Inferior parietal cortex (tissue), 1 donor: Measurements from ENCODE around the gene PP2D1.
"Not testable (repeated sequence)": the region's sequence is repeated elsewhere in the genome, so short reads cannot be mapped to it uniquely, and the experiment has no call there.

Experiments
- DNase-seq: peaks from one replicate; pipeline ENCODE4 v3.0.0-alpha.2; 2016; ENCODE audit errors: extremely low spot score

Gene PP2D1

GRCh38 chr3:19967812-19968211 is 44.3 kb downstream of the PP2D1 start:
- no peak for DNase-seq

- no peak for DNase-seq
Measured at GRCh38 chr3:19967208-19967607, 44.9 kb downstream of the PP2D1 start.

DNA sequence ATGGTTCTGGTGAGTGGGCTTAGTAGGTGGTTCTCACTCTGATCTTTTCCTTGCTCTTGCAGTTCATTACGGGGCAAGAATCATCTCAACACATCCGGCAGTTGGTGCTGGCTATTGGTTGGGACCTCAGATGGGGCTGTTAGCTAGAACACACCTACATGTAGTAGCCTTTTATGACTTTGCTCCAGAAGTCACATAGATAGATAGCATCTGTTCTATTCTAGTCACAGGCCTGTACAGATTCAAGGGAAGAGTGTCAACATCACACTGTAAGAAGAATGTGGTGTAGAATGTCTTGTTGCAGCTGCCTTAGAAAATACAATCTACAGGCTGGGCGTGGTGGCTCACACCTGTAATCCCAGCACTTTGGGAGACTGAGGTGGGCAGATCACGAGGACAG is 50.1 kb downstream of the PP2D1 start:
- no peak for DNase-seq

DNA sequence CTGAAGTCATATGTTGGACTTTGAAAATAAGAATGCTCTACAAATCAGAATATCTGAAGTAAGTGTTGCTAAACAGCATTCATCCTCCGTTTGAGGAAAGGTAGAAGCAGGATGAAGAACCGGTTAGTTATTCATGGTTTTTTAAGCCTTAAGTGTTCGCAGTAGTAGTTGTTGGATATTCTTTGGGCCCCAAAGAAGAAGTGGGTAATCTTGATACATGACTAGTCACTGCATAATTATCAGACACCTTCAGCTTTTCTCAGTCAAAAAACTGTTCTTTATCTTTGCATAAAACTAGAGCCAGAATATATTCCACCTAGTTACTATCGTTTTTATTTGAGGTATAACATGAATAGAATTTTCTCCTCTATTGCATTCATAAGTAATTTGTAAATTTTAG is 51.4 kb downstream of the PP2D1 start:
- no peak for DNase-seq

- no peak for DNase-seq
Measured at GRCh38 chr3:19959505-19959904, 52.6 kb downstream of the PP2D1 start.

DNA sequence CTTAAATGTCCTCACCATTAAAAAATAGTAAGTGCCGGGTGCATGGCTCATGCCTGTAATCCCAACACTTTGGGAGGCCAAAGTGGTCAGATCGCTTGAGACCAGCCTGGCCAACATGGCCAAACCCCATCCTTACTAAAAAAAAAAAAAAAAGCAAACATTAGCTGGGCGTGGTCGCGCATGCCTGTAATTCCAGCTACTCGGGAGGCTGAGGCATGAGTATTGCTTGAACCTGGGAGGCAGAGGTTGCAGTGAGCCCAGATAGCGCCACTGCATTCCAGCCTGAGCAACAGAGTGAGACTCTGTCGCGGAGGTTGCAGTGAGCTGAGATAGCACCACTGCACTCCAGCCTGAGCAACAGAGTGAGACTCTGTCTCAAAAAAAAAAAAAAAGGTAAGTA is 54.7 kb downstream of the PP2D1 start:
- DNase-seq = not testable (repeated sequence)

DNA sequence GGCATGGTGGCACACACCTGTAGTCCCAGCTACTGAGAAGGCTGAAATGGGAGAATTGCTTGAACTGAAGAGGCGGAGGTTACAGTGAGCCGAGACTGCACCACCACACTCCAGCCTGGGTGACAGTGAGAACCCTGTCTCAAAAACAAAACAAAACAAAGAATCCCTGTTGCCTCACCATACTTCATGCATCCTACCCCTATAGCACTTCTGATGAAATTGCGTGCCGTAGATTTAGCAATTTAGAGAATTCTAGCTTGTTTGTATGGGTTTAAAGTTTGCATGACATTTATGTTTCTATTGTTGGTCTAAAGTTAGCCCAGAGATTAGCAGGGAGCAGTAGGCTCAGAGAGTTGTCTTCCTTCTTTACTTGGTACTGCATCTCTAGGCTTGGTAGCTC is 57.4 kb downstream of the PP2D1 start:
- DNase-seq = no peak

- no peak for DNase-seq
Measured at GRCh38 chr3:19950316-19950715, 61.7 kb downstream of the PP2D1 start.

- DNase-seq = no peak
Measured at GRCh38 chr3:19948226-19948591, 63.9 kb downstream of the PP2D1 start.

DNA sequence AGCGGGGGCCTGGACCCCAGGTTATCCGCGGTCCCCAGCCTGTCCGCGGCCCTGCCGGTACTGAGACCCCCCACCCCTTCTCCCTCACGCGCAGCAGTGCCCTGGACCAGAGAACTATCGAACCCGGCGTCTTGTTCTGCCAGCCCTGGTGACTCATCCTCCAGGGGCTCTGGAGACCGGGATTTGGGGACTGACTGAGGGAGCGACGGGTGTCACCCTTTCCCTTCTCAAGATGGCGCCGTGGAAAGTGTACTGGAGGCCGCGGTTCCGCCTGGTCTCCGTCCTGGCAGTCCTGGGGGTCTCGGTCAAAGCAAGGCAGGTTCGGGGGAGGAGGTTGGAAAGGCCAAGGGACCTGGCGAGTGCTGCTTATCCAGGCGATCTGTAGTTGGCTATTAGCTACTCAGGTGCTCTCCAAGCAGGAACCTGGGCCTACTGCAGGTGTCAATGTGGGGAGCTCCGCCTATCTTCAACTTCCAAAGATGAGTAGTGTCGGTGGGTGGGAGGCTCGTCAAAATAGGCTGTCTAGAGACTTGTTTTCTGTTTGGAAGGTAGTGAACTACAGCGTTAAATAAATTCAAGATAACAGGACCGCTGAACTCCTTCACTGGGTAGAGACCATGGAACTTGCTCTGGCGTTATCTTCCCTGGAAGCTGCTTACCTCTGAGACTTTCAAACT is 64.4 kb downstream of the PP2D1 start:
- DNase-seq = peak; percentile 34

- DNase-seq = peak; percentile 96
Measured at GRCh38 chr3:19946832-19947548, 65.1 kb downstream of the PP2D1 start, which contains the start of gene RAB5A. RAB5A (plus strand) TSS chr3:19947097; CDS start chr3:19950899, 3,802 bp downstream.

DNA sequence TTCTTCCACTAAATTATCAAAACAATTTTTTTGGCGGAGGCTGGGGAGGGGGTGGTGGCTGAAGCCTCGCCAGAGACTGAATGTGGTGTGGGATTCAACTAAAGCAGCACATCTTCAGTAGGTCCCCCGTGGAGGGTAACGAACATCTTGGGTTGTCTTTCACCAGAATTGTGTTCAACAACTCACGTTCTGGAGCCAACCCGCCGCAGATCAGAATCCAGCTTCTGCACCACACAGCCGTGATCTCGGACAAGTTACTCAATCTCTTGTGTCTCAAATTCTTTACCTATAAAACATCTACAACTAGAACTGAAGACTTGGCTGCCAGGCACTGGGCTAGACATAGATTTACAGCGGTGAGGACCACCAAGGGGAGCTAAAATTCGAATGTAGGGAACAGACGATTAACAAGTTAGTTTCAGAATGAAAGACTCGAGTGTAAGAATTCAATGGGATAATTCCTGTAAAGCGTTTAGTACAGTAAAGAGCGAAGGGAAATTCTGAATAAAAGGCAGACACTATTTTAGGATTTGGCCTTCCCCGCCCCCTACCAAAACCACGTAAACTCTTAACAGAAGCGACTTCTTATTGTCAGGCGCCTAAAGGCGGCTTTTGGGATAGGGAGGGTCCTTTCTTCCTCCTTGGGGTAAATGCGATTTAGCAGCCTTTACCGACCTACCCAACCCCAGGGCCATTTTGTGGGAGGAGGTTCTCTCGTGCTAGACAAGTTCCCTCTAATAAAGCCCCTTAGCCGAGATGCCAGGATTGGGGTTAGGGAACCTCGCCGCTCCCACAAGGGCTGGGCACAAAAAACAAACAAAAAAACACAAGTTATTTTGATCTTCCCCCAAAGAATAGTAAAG is 65.9 kb downstream of the PP2D1 start:
- DNase-seq = peak; percentile 43

DNA sequence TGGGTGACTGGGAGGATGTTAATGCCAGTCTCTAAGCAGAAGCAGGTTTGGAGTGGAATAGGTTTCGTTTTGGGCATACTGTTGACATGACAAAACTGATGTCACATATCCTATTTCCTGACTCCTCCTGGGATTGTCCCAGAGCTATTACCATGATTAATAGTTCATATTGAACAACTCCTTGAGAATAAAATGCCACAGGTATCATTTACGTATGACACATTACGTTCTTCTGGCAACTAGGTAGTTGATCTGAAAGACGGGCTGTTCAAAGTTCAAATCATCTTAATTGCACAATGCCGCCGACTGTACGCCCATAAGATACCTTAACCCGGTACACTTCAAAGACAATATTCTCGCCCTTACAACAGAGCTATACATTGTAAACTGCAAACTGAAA is 66.5 kb downstream of the PP2D1 start:
- DNase-seq = no peak

DNA sequence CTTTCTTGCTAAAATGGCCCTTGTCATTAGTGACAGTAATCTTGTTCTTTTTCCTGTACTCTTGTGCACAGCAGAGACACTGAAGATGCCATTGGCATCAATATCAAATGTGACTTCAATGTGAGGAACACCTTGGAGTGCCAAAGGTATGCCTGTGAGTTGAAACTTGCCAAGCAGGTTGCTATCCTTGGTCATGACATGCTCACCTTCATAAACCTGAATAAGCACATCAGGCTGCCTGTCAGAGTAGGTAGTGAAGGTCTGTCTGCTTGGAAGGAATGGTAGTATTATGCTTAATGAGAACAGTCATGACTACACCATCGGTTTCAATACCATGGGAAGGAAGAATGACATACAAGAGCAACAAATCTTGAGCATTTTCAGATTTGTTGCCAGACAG is 71.4 kb downstream of the PP2D1 start:
- DNase-seq = no peak

DNA sequence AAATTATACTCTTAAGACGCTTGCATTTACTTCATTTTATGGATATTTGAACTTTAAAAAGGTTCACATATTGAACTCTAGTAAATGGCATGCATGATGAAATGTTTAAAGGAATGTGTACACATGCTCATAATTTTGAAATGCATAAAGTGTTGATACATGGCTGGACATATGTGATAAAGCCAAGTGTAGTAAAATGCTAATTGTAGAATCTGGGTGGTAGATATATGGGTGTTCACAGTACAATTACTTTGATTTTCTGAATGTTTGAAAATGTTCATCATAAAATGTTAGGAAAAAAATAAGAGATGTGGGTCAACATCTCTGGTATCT is 73.8 kb downstream of the PP2D1 start:
- no peak for DNase-seq

DNA sequence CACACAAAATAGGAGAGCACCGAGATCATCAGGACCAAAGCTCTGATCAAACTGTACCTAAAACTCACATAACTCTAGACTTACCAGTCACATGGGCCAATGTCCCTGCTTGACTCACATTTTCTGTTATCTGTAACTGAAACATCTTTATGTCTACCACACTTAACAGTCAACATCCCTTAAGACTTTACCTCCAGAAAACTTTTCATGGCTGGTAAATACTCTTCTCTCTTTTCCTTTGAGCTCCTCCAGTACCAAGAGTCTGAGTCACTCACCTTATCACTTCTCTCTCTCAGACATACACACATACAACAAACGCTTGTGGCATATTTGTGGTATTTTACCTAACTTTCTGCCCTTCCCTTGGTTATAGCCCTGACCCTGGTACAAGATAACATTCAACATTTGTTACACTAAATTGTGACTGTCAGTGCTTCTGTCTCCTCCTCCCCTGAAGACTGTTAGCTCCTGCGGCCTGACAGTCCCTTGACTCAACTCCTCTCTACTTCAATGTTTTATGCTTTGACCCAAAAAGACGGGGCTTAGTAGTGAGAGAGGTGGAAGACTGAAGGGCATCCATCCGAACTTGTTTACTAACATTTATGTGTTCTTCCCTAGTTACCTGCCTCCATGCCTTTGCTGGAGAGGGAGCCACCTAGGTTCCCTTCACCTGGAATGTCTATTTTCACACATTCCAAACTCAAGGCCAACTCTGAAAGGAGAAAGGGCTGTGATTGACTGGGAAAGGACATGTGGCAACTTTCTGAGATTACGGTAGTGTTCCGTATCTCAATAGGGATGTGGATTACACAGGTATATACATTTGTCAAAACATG is 74.4 kb downstream of the PP2D1 start:
- no peak for DNase-seq
